ENCODE measurements around the gene FGF23.

GRCh38 chr12:4386801-4387200 is 7.3 kb upstream of the FGF23 start:
- TF ChIP-seq CTCF (IDR thresholded peaks at IDR 0.05; ENCODE audit: insufficient read depth, low read length, poor library complexity, severe bottlenecking) (no peak), EZH2phosphoT487 (conservative IDR thresholded peaks at IDR 0.05; ENCODE audit: low read length) (no peak)

All from SU-DHL-6 (cell line).